Cardiac fibroblast (primary cell): ENCODE data around the gene KCTD3.

Source experiments
- DNase-seq, 2 donors: peaks; one replicate each; pipeline versions ENCODE4 v3.0.0 to v3.0.0-alpha.2; 2010; ENCODE audit warnings: low read depth in 2 of 2
- H3K4me3 ChIP-seq, 2 donors: replicated peaks in 1 of 2; 1 replicate in 1 of 2; 2 replicates in 1 of 2; pipeline ENCODE4 v1.5.1; 2011; ENCODE audit warnings: low read depth in 2 of 2, low read length in 2 of 2, mild to moderate bottlenecking in 2 of 2, moderate library complexity in 1 of 2
- CTCF ChIP-seq: IDR thresholded peaks from one replicate; pipeline ENCODE4 v1.5.1; 2011; ENCODE audit warnings: low read depth, mild to moderate bottlenecking, low read length, inconsistent platforms

The KCTD3 gene

GRCh38 chr1:215568299-215568692 is 1.2 kb downstream of the KCTD3 start:
- TF ChIP-seq CTCF = no peak
- peak overlapping the region; percentile 75 to 81 for H3K4me3 ChIP-seq
- peak; percentile 70 to 75 for DNase-seq

- peak; percentile 17 to 30 for DNase-seq
- TF ChIP-seq CTCF = no peak
- H3K4me3 ChIP-seq = no peak overlapping the region
Measured at GRCh38 chr1:215569986-215570824, 3.1 kb downstream of the KCTD3 start.

- TF ChIP-seq CTCF = no peak
- DNase-seq = no peak
- no peak overlapping the region for H3K4me3 ChIP-seq
Measured at GRCh38 chr1:215581896-215582295, 14.8 kb downstream of the KCTD3 start.

GRCh38 chr1:215583185-215583749 is 16.2 kb downstream of the KCTD3 start:
- no peak for TF ChIP-seq CTCF
- H3K4me3 ChIP-seq = no peak overlapping the region
- DNase-seq = peak in 1 of 2 donors; percentile 31

GRCh38 chr1:215584389-215584788 is 17.3 kb downstream of the KCTD3 start:
- DNase-seq = no peak
- no peak for TF ChIP-seq CTCF
- H3K4me3 ChIP-seq = no peak overlapping the region

- DNase-seq = no peak
- TF ChIP-seq CTCF = no peak
- H3K4me3 ChIP-seq = no peak overlapping the region
Measured at GRCh38 chr1:215589650-215590435, 22.7 kb downstream of the KCTD3 start.
